GM12878 (cell line): Measurements from ENCODE around the gene PACS1. TPM values are rescaled to one million over a fixed set of nuclear protein-coding genes. Genes with fewer than 3 reads are reported as not detected.

Experiments used
- ATAC-seq: fragments of 200-7000 bp; cut with Tn5 transposase; 3 replicates; pipeline ENCODE4 v1.9.1; 2020; ENCODE audit warnings: mild to moderate bottlenecking, moderate library complexity
- BruUV-seq: library from RNA; stranded (reverse); fragments of 400-500 nt; replicated peaks from 2 replicates; lab custom pipeline; 2021; lab: Mats Ljungman, UMichigan
- CTCF ChIA-PET: fragments of 300-600 bp; sonication (Branson Sonifier 250); formaldehyde crosslinking; extraction: SDS; loops from one replicate; lab custom pipeline; 2021; ENCODE audit warnings: inconsistent platforms; lab: Yijun Ruan, JAX
- POLR2A ChIA-PET: fragments of 350-600 bp; formaldehyde crosslinking; extraction: SDS; loops from one replicate; lab custom pipeline; 2021; ENCODE audit warnings: inconsistent platforms; lab: Charles Lee
- RAD21 ChIA-PET: fragments of 300-600 bp; sonication (Branson Sonifier 250); formaldehyde crosslinking; loops from one replicate; lab custom pipeline; 2023; ENCODE audit warnings: antibody characterized with exemption; ENCODE audit not compliant: unreplicated experiment; lab: Charles Lee
- SMC1A ChIA-PET: fragments of 300-600 bp; sonication (Branson Sonifier 250); formaldehyde crosslinking; loops from one replicate; lab custom pipeline; 2023; ENCODE audit not compliant: unreplicated experiment, uncharacterized antibody; lab: Charles Lee
- DNase-seq: peaks from one replicate; pipeline ENCODE4 v3.0.0-alpha.2; 2011; ENCODE audit warnings: low read depth, low spot score
- FAIRE-seq: peaks from 3 replicates; lab custom pipeline; 2011; peaks lifted over from hg19 to GRCh38; lab: Jason Lieb, UNC
- H2AFZ ChIP-seq: 2 replicates; pipeline ENCODE4 v1.6.0; 2011; ENCODE audit warnings: low read depth, low read length, control low read depth; ENCODE audit not compliant: control insufficient read depth
- H3K27ac ChIP-seq: 2 replicates; pipeline ENCODE4 v1.5.1; 2011; ENCODE audit warnings: control low read depth; ENCODE audit not compliant: control insufficient read depth, insufficient read depth
- H3K27me3 ChIP-seq, 2 experiments: replicated peaks in 1 of 2; 2 replicates each; pipeline versions ENCODE4 v1.6.0 to v1.6.1; 2011; ENCODE audit warnings: low read length in 1 of 2; ENCODE audit not compliant: control insufficient read depth in 2 of 2, insufficient read depth in 2 of 2
- H3K36me3 ChIP-seq, 2 experiments: 2 replicates each; pipeline ENCODE4 v1.5.1; 2011; ENCODE audit warnings: low read length in 1 of 2; ENCODE audit not compliant: control insufficient read depth in 2 of 2, insufficient read depth in 2 of 2
- H3K4me1 ChIP-seq: 2 replicates; pipeline ENCODE4 v1.6.1; 2011; ENCODE audit warnings: mild to moderate bottlenecking, low read length, moderate library complexity, mixed read lengths; ENCODE audit not compliant: control insufficient read depth, insufficient read depth
- H3K4me2 ChIP-seq: 2 replicates; pipeline ENCODE4 v1.6.0; 2011; ENCODE audit warnings: control low read depth; ENCODE audit not compliant: control insufficient read depth, insufficient read depth
- H3K4me3 ChIP-seq: fragments of 200-600 bp; sonication (generic); 2 replicates; pipeline ENCODE4 v1.5.1; 2016
- H3K79me2 ChIP-seq: 2 replicates; pipeline ENCODE4 v1.6.0; 2011; ENCODE audit warnings: low read length; ENCODE audit not compliant: control insufficient read depth, insufficient read depth
- H3K9ac ChIP-seq: 2 replicates; pipeline ENCODE4 v1.8.0; 2011; ENCODE audit warnings: low read length, control low read depth, mixed read lengths; ENCODE audit not compliant: control insufficient read depth, insufficient read depth
- H3K9me3 ChIP-seq: replicated peaks from 3 replicates; pipeline ENCODE4 v1.5.1; 2011; ENCODE audit warnings: mild to moderate bottlenecking, low read length; ENCODE audit not compliant: control insufficient read depth, insufficient read depth
- H4K20me1 ChIP-seq: 2 replicates; pipeline ENCODE4 v1.6.0; 2011; ENCODE audit not compliant: control insufficient read depth, insufficient read depth
- ESRRA ChIP-seq: IDR thresholded peaks from 2 replicates; pipeline ENCODE4 v1.6.1; 2012; ENCODE audit warnings: mild to moderate bottlenecking, low read length, improper control_type of control experiment
- IKZF1 ChIP-seq: fragments of 450-650 bp; conservative IDR thresholded peaks from 2 replicates; pipeline ENCODE4 v1.6.1; 2017; ENCODE audit warnings: antibody characterized with exemption, mild to moderate bottlenecking
- RELB ChIP-seq: fragments of 450-650 bp; IDR thresholded peaks from 2 replicates; pipeline ENCODE4 v1.6.1; 2017; ENCODE audit warnings: low read depth, mild to moderate bottlenecking, moderate library complexity
- SMAD1 ChIP-seq: fragments of 450-650 bp; IDR thresholded peaks from 2 replicates; pipeline ENCODE4 v1.6.1; 2018; ENCODE audit warnings: mild to moderate bottlenecking, low read depth; ENCODE audit not compliant: partially characterized antibody
- TCF12 ChIP-seq: IDR thresholded peaks from 2 replicates; pipeline ENCODE4 v1.6.1; 2011; ENCODE audit warnings: low read depth, mild to moderate bottlenecking, low read length
- ZBTB40 ChIP-seq: fragments of 450-650 bp; IDR thresholded peaks from 2 replicates; pipeline ENCODE4 v1.6.1; 2016; ENCODE audit warnings: mild to moderate bottlenecking, moderate library complexity, borderline replicate concordance
- WGBS: methylation state at CpG from one replicate; pipeline ENCODE4 v1.1.6; 2016; ENCODE audit warnings: low lambda C conversion rate; ENCODE audit not compliant: insufficient replicate concordance, insufficient coverage; ENCODE audit errors: missing lambda C conversion rate; 5-methylcytosine and 5-hydroxymethylcytosine counted together
- in situ Hi-C: fragments of 300-500 bp; cut with MboI; formaldehyde crosslinking; loops from 9 replicates; pipeline ENCODE4 v1.14.3; 2018; ENCODE audit warnings: mixed read lengths
- intact Hi-C: fragments of 100-400 bp; cut with micrococcal nuclease; formaldehyde crosslinking; loops from one replicate; pipeline ENCODE4 v1.14.2; 2022; ENCODE audit not compliant: unreplicated experiment
- polyA plus RNA-seq, 11 experiments: library from polyadenylated mRNA; depleted of rRNA in 4 of 11; unstranded in 6 of 11; stranded (reverse) in 5 of 11; fragments of >200 nt; fragmentation: Nextera tagmentation in 4 of 11; fragmentation: Illumina TruSeq in 1 of 11; extraction: Ambion mirVana in 4 of 11; extraction: Trizol in 1 of 11; gene quantifications; 1 replicate in 1 of 11; 2 replicates in 10 of 11; pipeline versions ENCODE4 v1.2.1 to v1.2.3, GENCODE V29; 2011 to 2016; ENCODE audit warnings: inconsistent platforms in 2 of 11, missing spikeins in 2 of 11, low read depth in 1 of 11
- total RNA-seq, 4 experiments: library from RNA; depleted of rRNA in 3 of 4; stranded (reverse); fragments of >200 nt in 3 of 4; fragmentation: Illumina TruSeq in 1 of 4; extraction: Trizol in 1 of 4; gene quantifications; 2 replicates each; pipeline versions ENCODE4 v1.2.1 to v1.2.3, GENCODE V29; 2013 to 2021
- TF ChIP-seq, protein P1 (sequence below): fragments of 450-650 bp; IDR thresholded peaks from 2 replicates; pipeline ENCODE4 v1.6.1; 2018; ENCODE audit warnings: mild to moderate bottlenecking, low read depth, moderate library complexity; ENCODE audit not compliant: partially characterized antibody

PACS1 gene
- total and polyA plus RNA-seq, 10 of the 15 experiments (the other 5 are each of a cell fraction or from before 2014, with no cell fraction given) = 1.1 to 74.3 (median 17.9) TPM

DNA sequence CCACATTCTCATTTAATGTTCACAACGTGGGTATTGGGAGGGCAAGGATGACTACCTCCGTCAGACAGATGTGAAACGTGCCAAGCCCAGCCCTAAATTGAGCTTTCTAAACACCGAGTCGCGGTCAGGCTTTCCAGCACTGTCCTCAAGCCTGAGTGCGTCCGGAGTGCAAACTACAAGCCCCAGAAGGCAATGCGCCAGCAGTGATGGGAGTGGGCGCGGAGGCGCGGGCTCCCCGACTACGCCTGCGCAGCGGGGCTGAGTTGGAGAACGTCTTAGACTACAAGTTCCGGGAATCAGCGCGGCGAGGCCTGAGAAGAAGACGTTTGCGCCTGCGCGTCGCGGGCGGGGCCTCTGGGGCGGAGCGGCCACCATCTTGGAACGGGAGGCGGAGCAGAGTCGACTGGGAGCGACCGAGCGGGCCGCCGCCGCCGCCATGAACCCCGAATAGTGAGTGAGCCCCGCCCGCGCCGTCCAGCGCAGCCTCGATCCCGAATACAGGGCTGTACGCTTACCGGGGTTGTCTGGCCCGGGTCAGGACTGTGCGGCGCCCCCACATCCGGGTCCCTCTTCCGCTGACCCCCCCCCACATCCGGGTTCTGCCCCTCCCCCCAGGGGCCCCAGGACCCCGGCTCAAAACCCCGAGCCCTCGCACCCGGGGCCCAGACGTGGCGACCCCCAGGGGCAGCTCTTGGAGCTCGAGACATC lies 198.3 kb downstream of the PACS1 start, which contains the start of gene RAB1B (continued):
- TF ChIP-seq SMAD1 (no peak), ESRRA (peak; percentile 78; the same call in 1 of the 2 replicates), RELB (no peak)

DNA sequence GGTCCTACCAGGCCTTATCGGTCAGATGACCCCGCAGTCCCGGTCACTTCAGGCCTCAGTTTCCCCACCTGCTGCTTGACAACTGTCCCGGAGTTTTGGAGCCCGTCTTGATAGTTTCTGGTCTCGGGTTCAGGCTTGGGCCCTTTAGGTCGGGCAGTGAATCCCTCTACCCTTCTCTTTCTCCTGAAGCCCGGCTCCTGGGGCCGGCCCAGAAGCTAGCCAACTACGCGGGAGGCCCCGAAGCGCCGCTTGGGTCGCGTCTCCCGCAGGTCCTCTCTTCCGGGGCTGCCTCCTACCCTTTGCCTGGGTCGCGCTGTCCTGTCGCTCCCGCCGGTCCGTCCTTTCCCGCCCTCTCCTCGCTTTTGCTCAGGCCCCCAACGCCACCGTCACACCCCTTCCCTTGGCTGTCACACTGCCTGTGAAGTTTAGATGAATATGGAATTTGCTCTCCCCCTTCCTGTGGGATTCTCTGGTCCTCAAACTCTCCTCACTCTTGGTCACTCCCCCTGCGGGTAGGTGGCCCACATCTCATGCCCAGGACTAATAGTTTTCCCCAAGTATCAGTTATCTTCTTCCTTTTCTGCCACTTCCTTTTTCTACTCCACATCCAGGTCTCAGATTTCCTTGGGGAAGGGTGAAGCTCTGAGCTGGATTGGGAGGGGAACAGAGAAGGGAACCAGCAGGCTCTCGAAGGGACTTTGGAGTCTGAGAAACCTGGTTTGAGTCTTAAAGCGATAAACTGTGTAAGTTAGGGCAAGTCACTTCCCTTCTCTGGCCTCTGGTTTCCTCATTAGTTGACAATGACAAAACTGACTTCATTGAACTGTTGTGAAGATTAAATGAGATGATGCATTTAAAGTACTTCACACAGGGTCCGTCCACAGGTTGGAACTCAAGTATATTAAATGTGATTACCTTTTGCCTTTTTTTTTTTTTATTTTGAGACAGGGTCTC lies 199.2 kb downstream of the PACS1 start:
- Histone ChIP-seq H3K9ac (peak overlapping the region; percentile 97), H3K27me3 (no peaks in the 10 kb centered on the region), H2AFZ (peak overlapping the region; percentile 28; the same call in 1 of the 2 replicates), H3K27ac (peak overlapping the region; percentile 94), H3K79me2 (peaks cover 27% of the 10 kb centered on the region), H3K4me1 (peaks cover 11% of the 10 kb centered on the region), H4K20me1 (no peaks in the 10 kb centered on the region), H3K4me2 (peak overlapping the region; percentile 48), H3K9me3 (no peaks in the 10 kb centered on the region), H3K36me3 (peaks cover 15 to 27% of the 10 kb centered on the region in 2 experiments), H3K4me3 (peak overlapping the region; percentile 96)
- RAD21 ChIA-PET = interaction anchor here (2.2 kb wide), 1 partner anchor 12 kb away, joined by 9 read pairs; no protein-coding TSS in a partner anchor
- in situ Hi-C loops (no loop called here), intact Hi-C loops (loop anchor here (2.0 kb wide), 1 partner anchor 14 kb away; no protein-coding TSS in a partner anchor)
- CTCF ChIA-PET = interaction anchor here (0.6 to 1.5 kb wide), 4 partner anchors 13 to 368 kb away, joined by 3 to 5 read pairs (median 4); no protein-coding TSS in a partner anchor
- under 1% methylated on average over 32 of the region's 32 CpGs for WGBS
- FAIRE-seq (peak; percentile 54), DNase-seq (no peak), ATAC-seq (0 out of 3 replicates have a peak, but pooled peaks have one; percentile 3)
- SMC1A ChIA-PET = no interaction called here
- TSS peak; percentile 58 for BruUV-seq
- POLR2A ChIA-PET = interaction anchor here (1.0 to 2.6 kb wide), 6 partner anchors 13 to 396 kb away, joined by 3 to 26 read pairs (median 8); partner anchors contain the start of genes SF3B2 and YIF1A
- no peak for TF ChIP-seq TCF12
- TF ChIP-seq, protein P1, sequence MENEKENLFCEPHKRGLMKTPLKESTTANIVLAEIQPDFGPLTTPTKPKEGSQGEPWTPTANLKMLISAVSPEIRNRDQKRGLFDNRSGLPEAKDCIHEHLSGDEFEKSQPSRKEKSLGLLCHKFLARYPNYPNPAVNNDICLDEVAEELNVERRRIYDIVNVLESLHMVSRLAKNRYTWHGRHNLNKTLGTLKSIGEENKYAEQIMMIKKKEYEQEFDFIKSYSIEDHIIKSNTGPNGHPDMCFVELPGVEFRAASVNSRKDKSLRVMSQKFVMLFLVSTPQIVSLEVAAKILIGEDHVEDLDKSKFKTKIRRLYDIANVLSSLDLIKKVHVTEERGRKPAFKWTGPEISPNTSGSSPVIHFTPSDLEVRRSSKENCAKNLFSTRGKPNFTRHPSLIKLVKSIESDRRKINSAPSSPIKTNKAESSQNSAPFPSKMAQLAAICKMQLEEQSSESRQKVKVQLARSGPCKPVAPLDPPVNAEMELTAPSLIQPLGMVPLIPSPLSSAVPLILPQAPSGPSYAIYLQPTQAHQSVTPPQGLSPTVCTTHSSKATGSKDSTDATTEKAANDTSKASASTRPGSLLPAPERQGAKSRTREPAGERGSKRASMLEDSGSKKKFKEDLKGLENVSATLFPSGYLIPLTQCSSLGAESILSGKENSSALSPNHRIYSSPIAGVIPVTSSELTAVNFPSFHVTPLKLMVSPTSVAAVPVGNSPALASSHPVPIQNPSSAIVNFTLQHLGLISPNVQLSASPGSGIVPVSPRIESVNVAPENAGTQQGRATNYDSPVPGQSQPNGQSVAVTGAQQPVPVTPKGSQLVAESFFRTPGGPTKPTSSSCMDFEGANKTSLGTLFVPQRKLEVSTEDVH = peak; percentile 30
- 0 out of 2 replicates have a peak, but pooled peaks have one; percentile 19 for TF ChIP-seq ZBTB40
- TF ChIP-seq IKZF1 = peak; percentile 56; the same call in 1 of the 2 replicates
